GM21825 (cell line): ENCODE data around the gene PROS1.
"Not testable (repeated sequence)": the region's sequence is repeated elsewhere in the genome, so short reads cannot be mapped to it uniquely, and the experiment has no call there.

Experiments used
- ATAC-seq: cut with Tn5 transposase; IDR thresholded peaks from one replicate; pipeline ENCODE4 v1.9.1; 2021; ENCODE audit warnings: mild to moderate bottlenecking, moderate library complexity; ENCODE audit not compliant: unreplicated experiment

Gene PROS1

DNA sequence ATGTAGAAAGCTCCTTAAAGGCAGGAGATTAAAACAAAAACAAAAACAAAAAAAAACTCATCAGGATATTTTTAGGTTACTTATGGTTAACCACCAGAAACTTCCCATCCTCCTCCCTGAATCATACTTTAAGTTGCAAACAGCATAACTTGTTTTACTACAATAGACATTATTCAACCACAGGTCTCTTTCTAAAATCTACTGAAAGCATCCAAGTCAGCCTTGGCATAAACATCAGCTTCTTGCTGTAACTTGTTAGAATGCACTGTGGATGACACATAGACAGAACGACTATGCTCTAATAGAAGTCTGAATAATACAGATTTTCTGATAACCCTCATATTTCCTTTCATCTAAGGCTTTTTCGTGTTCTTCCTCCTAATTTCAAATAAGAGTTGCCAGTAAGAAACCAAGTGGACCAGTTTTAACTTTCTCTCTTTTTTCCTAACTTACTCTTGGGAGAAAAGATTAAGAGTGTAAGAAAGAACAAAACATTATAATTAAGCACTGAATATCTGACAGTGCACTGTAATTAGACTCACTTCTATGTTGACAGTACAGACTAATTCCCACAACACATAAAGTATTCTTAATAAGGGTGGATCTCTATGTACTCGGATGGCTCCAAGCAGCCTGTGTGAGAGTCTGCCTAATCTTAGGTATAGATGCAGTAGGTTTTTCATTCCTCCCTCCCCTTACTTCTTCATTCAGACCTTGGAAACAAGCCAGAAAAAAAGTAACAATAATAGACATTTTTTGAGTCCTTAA, 95.3 kb downstream of the PROS1 start:
- peak; percentile 54 for ATAC-seq

GRCh38 chr3:93877427-93877826, 96.3 kb downstream of the PROS1 start:
- not testable (repeated sequence) for ATAC-seq

DNA sequence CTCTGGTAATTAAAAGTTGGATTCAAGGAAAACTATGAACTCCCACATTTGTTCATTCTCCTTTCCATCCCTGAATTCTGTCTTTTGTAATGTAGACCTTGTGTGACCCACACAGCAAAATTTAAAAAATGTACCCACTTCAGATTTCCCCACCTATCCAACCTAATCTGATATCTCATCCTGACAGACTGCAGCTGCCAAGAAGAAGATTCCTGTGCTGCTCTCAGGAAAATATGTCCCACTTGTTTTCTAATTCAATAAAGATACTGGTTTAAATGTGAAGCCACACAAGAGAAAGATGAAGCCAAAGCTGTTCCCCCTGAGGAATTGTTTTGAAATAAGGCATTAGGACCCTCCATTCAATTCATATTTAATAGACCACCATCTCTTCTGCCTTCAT, 100.3 kb downstream of the PROS1 start:
- ATAC-seq = not testable (repeated sequence)

DNA sequence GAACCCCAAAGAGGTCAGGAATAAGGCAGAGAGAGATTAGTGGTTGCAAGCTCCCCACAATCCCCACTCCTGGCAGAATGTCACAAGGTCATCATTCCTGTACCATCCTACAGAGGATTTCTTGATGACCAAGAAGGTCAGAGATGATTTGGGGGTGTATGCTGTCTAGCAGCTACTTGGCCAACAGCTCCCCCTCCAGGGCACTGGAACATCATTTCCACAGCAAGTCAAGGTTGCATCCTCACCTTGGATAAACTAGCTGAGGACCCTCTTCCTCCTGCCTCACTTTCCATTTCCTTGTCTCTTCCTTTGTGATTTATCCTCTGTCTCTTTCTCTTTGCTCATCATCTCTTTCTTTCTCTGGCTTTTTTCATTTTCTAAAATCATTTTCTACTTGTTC, 106.3 kb downstream of the PROS1 start:
- ATAC-seq = no peak

DNA sequence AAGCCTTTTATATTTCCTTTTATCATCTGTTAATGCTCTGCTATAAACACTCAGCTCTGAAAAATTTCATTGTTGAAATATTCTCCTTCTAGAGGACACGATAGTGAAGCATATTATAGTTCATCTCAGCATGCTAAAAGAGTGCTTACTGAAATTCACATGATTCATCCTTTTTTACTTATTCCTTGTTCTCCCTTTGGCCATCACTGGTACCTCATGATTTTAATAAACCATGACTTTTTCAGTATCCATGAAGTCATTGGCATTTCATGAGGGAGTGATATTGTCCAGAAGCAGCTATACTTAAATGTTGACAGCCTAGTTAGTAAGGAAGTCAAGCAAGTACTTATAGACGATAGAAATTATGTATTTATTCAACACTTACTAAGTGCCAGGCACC, 112.7 kb downstream of the PROS1 start:
- no peak for ATAC-seq

GRCh38 chr3:93855401-93855800, 118.3 kb downstream of the PROS1 start:
- ATAC-seq = no peak

DNA sequence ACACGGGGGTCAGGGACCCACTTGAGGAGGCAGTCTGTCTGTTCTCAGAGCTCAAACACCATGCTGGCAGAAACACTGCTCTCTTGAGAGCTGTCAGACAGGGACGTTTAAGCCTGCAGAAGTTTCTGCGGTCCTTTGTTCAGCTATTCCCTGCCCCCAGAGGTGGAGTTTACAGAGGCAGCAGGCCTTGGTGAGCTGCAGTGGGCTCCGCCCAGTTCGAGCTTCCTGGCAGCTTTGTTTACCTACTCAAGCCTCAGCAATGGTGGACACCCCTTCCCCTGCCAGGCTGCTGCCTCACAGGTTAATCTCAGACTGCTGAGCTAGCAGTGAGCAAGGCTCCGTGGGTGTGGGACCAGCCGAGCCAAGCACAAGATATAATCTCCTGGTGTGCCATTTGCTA, 121.5 kb downstream of the PROS1 start:
- ATAC-seq = not testable (repeated sequence)

GRCh38 chr3:93843981-93844380, 129.7 kb downstream of the PROS1 start:
- no peak for ATAC-seq

- ATAC-seq = not testable (repeated sequence)
Observed at GRCh38 chr3:93839193-93839592, 134.5 kb downstream of the PROS1 start.
